Fibroblast of lung (primary cell): ENCODE measurements around the gene KIF26B.

Source experiments
- EZH2 ChIP-seq: IDR thresholded peaks from 2 replicates; pipeline ENCODE4 v1.5.1; 2012; ENCODE audit warnings: low read length, control low read depth, mild to moderate bottlenecking; ENCODE audit errors: missing control alignments
- TF ChIP-seq, protein P1 (sequence below), 2 donors: IDR thresholded peaks in 1 of 2; conservative IDR thresholded peaks in 1 of 2; 1 replicate in 1 of 2; 2 replicates in 1 of 2; pipeline ENCODE4 v1.5.1; 2011 to 2012; ENCODE audit warnings: low read length in 2 of 2, control low read depth in 1 of 2, inconsistent platforms in 1 of 2, low read depth in 1 of 2, mild to moderate bottlenecking in 1 of 2

DNA sequence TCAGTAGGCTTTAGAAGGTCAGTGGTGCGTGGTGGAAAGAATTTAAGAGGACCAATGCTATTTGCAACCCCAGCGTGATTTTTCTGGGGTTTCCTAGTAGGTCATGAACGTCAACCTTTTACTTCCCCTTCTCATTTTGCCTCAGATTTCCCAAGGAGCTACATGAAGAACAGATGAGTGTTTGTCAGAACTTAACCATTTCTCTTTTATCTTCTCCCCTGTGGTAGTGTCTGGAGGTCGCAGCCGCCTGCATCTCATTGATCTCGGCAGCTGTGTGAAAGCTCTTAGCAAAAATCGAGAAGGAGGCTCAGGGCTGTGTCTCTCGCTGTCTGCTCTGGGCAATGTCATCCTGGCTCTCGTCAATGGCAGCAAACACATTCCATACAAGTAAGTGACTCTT, 491.1 kb downstream of the KIF26B start:
- no peak for TF ChIP-seq EZH2
- TF ChIP-seq, protein P1, sequence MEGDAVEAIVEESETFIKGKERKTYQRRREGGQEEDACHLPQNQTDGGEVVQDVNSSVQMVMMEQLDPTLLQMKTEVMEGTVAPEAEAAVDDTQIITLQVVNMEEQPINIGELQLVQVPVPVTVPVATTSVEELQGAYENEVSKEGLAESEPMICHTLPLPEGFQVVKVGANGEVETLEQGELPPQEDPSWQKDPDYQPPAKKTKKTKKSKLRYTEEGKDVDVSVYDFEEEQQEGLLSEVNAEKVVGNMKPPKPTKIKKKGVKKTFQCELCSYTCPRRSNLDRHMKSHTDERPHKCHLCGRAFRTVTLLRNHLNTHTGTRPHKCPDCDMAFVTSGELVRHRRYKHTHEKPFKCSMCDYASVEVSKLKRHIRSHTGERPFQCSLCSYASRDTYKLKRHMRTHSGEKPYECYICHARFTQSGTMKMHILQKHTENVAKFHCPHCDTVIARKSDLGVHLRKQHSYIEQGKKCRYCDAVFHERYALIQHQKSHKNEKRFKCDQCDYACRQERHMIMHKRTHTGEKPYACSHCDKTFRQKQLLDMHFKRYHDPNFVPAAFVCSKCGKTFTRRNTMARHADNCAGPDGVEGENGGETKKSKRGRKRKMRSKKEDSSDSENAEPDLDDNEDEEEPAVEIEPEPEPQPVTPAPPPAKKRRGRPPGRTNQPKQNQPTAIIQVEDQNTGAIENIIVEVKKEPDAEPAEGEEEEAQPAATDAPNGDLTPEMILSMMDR (conservative IDR thresholded peaks at IDR 0.05 in 1 of 2, IDR thresholded peaks at IDR 0.05 in 1 of 2; ENCODE audit: low read depth in 1 of 2, low read length in 2 of 2), result no peak
